GM18499 (cell line): ENCODE results near the gene ZC3H13.
A peak's percentile ranks its signal among the peaks of the same experiment; 100 is the strongest.

Experiments used
- ATAC-seq: cut with Tn5 transposase; IDR thresholded peaks from one replicate; pipeline ENCODE4 v1.9.1; 2021; ENCODE audit warnings: moderate number of reproducible peaks; ENCODE audit not compliant: insufficient read depth, unreplicated experiment

Gene ZC3H13, protein sequence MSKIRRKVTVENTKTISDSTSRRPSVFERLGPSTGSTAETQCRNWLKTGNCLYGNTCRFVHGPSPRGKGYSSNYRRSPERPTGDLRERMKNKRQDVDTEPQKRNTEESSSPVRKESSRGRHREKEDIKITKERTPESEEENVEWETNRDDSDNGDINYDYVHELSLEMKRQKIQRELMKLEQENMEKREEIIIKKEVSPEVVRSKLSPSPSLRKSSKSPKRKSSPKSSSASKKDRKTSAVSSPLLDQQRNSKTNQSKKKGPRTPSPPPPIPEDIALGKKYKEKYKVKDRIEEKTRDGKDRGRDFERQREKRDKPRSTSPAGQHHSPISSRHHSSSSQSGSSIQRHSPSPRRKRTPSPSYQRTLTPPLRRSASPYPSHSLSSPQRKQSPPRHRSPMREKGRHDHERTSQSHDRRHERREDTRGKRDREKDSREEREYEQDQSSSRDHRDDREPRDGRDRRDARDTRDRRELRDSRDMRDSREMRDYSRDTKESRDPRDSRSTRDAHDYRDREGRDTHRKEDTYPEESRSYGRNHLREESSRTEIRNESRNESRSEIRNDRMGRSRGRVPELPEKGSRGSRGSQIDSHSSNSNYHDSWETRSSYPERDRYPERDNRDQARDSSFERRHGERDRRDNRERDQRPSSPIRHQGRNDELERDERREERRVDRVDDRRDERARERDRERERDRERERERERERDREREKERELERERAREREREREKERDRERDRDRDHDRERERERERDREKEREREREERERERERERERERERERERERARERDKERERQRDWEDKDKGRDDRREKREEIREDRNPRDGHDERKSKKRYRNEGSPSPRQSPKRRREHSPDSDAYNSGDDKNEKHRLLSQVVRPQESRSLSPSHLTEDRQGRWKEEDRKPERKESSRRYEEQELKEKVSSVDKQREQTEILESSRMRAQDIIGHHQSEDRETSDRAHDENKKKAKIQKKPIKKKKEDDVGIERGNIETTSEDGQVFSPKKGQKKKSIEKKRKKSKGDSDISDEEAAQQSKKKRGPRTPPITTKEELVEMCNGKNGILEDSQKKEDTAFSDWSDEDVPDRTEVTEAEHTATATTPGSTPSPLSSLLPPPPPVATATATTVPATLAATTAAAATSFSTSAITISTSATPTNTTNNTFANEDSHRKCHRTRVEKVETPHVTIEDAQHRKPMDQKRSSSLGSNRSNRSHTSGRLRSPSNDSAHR (N-terminal part only)

DNA sequence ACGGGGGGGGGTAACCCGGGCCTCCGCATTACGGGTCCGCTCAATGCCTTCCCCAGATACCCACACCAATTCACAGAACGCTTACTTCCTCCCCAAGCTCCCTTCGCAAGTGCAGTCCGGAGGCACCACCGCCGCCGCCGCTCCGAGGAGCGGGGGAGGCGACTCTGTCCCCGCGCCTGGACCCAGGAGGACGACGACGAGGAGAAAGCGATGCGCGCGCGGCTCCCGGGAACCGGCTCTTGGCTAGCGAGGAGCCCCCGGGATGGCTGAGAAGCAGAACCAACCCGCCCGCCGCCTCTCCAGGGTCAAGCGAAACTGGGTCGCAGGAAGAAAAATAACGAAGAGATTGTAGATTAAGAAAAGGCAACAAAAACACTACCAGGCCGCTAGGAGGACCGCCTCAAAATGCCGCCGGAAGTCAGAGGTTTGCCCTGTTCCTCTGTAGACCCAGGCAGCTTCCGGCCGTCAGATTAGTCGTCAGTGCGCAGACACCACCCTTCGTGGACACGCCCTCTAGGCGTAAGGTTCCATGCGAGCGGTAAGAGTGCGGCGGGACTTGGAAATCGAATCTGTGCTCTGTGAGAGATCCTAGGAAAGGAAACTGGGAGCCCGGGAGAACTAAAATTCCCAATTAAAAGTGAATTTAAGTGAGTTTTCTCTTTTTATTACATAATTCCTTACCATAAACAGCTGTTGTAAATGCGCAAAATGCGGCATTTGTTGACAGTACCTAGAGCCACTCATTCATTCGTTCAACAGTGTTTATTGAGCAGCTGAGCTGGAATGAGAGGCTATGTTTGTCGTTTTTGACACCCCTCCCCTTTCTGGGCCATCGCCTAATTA lies at the start of gene ZC3H13:
Gene ZC3H13, minus strand, starts transcription at position 428 of the 843 bp plus-strand sequence. CDS start 7,239 bp downstream, outside the sequence.
- peak; percentile 93 for ATAC-seq

DNA sequence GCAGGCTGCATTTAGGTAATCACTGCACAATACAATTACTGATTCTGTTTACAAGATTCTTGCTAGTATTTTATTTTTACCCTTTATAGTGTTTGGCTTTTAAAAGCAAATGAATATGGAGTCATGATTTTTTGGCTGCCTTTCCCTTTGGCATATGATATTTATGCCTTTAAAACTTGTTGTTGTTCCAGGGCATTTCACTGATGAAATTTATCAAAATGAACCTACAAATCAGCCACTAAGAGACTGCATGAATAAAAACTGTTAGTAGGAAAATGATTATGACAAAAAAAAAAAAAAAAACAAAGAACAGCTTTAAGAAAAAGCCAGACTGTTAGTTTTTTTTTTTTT lies 49.7 kb upstream of the ZC3H13 start:
- ATAC-seq: no peak

DNA sequence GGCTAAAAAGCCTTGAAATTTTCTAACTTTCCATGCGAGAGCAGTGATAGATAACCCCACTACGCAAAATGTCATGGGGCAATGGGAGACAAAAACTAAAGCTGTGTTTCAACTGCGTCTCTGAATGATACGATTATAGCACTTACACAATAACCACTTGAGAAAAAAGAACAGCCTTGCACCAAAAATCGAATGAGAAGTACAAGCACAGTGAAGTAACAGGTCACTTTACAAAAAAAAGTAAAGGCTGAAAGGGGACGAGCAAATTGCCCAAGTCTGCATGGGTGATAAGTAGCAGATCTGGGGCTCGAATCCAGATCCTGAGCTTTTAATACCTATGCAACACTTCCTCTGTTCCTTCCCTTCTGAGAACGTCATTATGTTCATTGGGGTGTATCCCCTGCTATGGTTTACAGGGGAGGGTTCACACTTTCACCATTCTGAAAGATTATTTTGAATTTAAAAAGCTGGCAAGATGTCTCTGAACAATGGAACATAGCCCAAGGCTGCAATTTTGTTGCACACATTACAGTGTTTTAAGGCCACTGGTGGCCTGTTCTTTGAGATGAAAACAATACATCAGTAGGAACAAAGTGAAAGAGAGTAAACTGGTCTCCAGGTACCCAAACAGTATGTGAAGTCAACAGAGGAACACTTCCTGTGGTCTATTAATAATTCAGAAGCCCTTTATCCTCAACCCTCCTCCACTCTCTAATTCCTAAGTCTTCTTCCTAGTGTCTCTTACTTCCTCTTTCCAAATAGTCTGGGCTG lies 49.1 kb upstream of the ZC3H13 start:
- no peak for ATAC-seq

DNA sequence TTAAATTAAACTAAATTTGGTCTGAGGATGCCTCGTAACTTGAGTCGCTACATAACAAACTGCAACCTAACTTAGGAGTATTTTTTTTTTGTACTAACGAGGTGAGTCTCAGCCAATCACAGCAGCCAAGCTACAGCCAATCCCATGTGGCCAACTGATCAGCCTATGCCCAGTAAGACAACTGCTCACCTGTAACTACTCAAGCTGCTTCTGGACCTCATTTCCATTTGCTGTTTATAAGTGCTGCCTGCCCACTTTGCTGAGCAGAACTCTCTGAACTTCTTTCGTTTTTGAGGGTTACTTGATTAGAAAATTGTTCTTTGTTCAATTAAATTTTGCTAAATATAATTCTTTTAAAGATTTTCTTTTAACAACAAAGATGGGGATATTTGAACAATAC lies 48.5 kb upstream of the ZC3H13 start:
- ATAC-seq: no peak

DNA sequence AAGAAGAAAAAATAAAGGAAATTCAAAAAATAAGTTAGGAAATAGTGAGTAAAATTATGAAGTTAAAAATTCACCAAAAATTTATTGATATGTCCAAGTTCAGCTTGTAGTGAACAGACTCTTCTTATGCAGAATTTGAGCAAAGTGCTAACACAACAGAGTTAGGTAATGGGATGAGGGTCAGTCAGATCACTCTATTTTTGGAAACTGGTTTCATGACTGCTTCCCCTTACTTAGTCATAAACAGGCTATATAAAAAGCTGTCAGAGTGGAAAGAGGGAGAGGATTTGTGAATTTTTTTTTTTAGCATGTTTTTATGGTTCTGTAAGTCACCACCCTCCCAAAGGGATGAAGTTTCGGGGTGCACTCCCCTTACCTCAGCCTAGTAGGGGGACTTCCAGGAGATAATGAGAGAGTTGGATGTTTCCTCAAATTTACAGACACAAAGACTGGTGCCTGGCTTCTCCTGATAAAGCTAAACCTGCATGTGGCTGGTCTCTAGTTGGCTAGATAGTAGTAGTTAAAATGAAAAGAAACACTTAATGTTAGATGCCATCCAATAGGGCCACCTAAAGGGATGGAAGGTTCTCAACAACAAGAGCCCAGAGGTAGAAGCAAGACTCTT lies 47.8 kb upstream of the ZC3H13 start:
- no peak for ATAC-seq

DNA sequence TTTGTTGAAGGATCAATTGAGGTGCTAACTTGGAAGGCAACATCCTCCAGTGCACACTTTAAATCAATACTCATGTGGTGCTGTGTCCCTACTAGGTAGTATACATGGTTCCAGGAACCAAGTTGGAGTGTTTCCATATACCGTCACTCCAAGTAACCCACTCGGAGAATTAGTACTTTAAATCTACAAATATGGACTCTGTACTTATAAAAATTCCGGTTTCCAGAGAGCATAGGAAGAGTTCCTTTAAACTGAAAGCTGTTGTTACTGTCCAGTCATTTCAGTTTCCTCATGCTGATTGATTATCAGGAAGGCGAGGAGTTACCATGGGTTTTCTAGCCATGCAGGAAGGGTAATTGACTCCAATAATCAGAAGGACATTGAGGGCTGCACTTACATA lies 45.1 kb upstream of the ZC3H13 start:
- ATAC-seq: no peak

DNA sequence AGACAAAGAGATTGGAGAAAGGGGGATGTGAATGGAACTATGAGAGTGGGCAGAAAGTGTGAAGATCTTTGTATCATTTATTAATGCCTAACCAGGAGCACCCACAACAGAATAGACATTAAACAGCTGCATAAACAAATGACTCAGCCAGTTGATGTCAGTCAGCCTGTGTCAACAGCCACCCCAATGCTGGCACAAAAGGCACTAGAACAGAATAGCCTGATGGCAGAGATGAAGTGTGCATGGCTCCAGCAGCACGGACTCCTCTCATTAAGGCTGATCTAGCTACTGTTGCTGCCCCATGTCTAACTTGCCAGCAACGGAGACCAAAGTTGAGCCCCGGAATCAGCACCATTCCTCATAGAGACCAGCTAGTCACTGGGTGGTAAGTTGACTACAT lies 44.5 kb upstream of the ZC3H13 start:
- no peak for ATAC-seq

DNA sequence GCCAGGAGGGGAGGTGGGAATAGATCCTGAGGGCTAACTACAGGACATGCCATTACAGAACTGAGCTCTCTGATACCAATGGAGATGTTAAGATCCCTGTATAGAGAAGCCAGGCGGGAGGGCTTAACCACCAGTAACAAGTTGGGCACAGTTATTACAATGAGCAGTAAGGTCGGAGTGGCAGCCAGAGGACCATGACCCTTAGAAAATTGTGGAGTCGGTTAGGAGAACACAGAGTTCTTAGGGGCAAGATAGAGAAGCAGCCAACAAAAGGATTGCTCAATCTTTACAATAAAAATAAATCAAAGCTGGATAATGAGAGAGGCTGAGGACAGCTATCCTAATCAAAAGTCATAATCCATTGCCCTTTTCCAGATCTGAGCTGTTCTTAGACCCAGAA lies 41.9 kb upstream of the ZC3H13 start:
- no peak for ATAC-seq

DNA sequence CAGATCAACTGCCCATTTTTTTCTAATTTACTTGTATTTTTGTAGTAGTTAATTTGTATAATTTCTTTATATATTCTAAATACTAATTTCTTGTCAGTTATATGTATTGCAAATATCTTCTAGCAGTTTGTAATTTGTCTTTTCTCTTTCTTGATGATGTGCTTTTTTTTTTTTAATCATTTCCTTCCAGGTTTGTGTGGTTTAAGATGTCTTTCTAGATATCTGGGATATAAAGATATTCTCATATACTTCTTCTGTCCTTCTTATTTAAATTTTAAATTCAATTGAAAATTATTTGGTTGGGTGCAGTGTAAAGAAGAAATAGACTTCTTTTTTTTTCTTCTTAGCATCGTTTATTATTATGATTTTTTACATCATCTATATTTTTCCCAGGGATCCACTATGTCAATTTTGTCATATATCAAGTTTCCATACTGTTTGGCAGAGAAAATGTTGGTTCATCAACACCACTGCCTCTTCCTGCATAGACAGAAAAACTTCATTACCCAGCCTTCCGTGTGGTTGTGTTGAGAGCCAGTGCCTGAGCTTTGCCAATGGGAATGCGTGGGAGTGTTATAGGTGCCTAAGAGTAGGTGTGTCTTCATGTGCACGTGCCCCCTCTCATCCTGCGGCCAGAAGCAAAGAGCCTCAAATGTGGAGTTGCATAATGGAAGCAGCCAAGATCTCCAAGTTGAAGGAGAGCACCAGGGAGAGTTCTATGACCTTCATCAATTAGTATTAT lies 36.4 kb upstream of the ZC3H13 start:
- ATAC-seq: no peak

DNA sequence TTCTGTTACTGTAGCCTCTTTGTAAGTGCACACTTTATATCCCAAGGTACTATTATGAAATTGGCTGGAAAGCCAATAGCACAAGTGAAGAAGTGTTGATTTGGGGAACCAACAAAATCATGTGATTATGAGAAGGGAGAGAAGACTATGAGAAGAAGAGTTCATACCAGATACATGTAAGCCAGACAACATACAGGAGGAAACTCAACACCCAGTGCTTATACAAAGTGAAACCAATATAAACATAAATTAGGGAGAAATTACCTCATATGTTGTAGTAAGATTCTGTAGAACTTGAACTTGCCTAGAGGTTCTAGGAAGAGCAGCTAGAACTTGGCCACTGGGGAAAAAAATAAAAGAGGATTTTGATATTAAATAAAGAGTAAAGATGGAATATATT lies 34.9 kb upstream of the ZC3H13 start:
- no peak for ATAC-seq

DNA sequence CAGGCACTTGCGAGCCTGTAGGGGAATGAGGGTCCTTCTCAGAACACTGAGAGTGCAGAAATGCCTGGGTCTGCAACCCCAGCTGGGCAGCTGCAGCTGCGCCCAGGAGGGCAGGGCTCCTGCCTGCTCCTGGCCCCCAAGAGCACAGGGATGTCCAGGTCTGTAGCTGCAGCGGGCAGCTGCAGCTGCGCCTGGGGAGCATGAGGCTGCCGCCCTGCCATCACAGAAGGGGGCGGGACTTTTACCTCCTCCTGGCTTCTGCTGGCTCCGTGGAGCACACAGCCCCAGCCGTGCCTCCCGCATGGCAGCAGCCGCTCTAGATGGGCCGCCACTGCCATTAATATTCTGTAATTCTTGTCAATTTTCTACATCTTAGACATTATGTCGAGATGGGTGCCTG lies 34.4 kb upstream of the ZC3H13 start:
- ATAC-seq: no peak

DNA sequence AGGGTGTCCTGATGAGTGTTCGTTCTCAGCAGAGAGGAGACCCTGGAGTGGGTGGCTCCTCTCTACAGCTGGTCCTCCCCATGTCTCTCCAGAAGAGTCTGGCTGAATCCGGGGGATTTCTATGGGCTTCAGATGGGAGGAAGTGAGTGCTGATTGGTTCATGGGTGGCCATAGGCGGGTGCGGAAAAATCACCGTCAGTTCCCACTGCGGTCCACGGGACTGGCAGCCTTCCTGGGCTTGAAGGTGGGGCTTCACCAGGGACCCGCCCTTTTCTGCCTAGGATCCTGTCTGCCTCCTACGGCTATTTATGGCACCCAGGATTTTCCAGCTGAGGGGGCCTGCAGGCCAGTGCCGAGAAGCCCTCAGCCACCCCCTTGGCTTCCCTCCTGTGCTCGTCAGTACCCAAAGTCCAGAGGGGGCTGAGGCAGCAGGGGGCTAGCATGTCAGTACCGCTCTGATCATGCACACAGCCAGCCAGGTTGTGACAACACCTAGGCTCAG lies 33.9 kb upstream of the ZC3H13 start:
- no peak for ATAC-seq

DNA sequence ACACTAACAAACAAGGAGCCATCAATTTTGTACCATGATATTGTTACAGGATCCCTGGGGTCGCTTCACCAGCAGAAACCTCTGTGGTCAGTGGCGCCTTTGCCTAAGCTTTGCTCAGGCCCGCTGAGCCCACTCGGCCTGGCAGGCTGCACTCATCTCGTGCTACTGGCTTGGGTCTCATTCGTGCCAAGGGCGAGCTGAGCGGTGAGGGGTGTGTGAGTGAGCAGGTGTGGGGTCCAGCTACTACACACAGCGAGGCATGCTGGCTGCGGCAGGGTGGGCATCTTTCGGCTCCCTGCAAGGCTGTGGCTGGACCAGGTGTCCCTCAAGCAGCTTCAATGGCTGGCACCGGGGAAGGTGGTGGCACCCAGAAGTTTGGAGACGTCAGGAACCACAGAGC lies 33.2 kb upstream of the ZC3H13 start:
- no peak for ATAC-seq

DNA sequence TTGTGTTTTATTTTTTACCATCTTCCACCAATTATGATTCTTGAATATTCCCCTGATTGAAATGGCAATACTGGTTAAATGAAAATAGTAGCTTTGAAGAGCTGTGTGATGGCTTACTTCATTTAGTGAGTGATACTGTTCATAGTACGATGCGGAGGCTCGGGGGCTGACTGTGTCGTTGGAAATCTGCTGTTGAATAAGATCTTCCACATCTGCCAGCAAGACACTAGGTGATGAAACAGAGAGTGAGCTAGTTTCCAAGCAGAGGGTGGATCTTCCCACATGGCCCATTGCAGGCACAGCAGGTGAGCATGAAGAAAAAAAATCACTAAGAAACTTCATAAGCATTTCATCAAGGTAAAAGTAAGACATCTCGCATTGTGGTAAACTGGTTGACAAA lies 29.8 kb upstream of the ZC3H13 start:
- no peak for ATAC-seq

DNA sequence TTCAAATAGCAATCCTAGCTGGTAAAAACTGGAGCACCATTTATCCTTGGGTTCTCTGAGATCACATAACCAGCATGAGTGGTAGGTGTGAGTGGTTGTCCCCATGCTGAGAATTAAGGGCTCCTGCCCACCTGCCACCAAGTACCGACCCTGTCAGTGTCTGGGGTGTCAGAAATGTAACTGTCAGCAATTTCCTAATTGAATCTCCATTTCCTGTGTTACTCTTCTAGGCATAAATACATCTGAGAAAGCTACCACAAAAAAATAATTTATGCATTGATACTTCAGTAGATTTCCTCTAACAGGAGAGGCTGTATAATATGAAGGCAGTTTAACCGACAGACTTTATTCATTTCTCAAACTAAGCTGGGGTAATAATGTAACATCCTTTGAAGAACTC lies 27.2 kb upstream of the ZC3H13 start:
- no peak for ATAC-seq

DNA sequence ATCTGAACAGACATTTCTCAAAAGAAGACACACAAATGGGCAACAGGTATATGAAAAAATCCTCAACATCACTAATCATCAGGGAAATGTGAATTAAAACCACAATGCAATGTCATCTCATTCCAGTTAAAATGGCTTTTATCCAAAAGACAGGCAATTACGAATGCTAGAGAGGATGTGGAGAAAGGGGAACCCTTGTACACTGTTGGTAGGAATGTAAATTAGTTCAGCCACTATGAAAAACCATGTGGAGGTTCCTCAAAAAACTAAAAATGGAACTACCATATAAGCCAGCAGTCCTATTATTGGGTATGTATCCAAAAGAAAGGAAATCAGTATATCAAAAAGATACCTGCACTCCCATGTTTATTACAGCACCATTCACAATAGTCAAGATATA lies 24.7 kb upstream of the ZC3H13 start:
- no peak for ATAC-seq

DNA sequence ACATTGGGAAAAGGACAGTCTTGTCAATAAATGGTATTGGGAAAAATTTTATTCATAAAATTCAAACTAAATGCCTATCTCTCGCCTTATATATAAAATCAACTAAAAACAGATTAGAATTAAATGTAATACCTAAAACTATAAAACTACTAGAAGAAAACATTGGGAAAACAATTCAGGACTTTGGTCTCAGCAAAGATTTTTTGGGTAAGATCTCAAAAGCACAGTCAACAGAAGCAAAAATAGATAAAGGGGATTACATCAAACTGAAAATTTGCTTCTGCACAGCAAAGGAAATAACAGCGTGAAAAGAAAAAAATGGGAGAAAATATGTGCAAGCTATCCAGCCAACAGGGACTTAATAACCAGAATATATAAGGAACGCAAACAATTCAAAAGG lies 24.3 kb upstream of the ZC3H13 start:
- no peak for ATAC-seq

DNA sequence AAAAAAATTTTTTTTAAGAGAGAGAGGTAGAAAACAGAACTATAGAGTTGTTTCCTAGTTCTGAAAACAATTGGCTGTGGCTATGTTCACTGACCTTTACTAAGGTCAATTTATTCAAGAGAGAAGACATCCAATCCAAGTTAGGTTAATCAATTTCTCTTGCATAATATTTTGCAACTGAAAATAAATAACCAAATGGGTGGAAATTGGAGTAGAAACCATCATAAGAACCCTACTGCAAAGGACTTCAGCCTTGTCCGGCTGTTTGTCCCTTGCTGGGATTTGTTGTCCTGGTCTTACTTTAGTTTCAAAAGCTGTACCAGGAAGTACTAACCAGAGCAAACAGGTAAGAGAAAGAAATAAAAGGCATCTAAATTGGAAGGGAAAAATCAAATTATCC lies 23.3 kb upstream of the ZC3H13 start:
- ATAC-seq: no peak
